A549 (cell line): ENCODE results near the gene DNAJB12. TPM values are rescaled to one million over a fixed set of nuclear protein-coding genes. Genes with fewer than 3 reads are reported as not detected.

Source experiments
- ATAC-seq, 2 experiments: fragments of 200-7000 bp in 1 of 2; fragments of >200 bp in 1 of 2; cut with Nextera tagmentation in 1 of 2; cut with Tn5 transposase in 1 of 2; 3 replicates each; pipeline versions ENCODE4 v1.8.0 to v1.9.1; 2018 to 2020; ENCODE audit warnings: mild to moderate bottlenecking in 1 of 2, moderate library complexity in 1 of 2
- CTCF ChIA-PET: fragments of 300-600 bp; sonication (Branson Sonifier 250); formaldehyde crosslinking; extraction: SDS; loops from one replicate; lab custom pipeline; 2021; ENCODE audit warnings: antibody characterized with exemption, inconsistent platforms; lab: Yijun Ruan, JAX
- POLR2A ChIA-PET: fragments of 350-600 bp; formaldehyde crosslinking; extraction: SDS; loops from one replicate; lab custom pipeline; 2021; ENCODE audit warnings: antibody characterized with exemption, inconsistent platforms; lab: Yijun Ruan, JAX
- DNase-seq, 2 experiments: peaks; one replicate each; pipeline versions ENCODE4 v3.0.0 to v3.0.0-alpha.2; 2011 to 2016; ENCODE audit warnings: low read depth in 1 of 2, low spot score in 1 of 2
- FAIRE-seq: peaks from 2 replicates; lab custom pipeline; 2011; peaks lifted over from hg19 to GRCh38; lab: Jason Lieb, UNC
- H3K27ac ChIP-seq, 2 experiments: fragments of >200 bp; sonication (Bioruptor Twin); formaldehyde crosslinking; 3 replicates each; pipeline ENCODE4 v1.5.1; 2016 to 2017
- H3K4me1 ChIP-seq: fragments of >200 bp; sonication (Bioruptor Twin); formaldehyde crosslinking; 3 replicates; pipeline ENCODE4 v1.6.1; 2016
- H3K4me2 ChIP-seq: fragments of >200 bp; sonication (Bioruptor Twin); formaldehyde crosslinking; 3 replicates; pipeline ENCODE4 v1.6.1; 2016
- H3K4me3 ChIP-seq: fragments of >200 bp; sonication (Bioruptor Twin); formaldehyde crosslinking; 3 replicates; pipeline ENCODE4 v1.5.1; 2016
- H3K9me3 ChIP-seq: fragments of >200 bp; sonication (Bioruptor Twin); formaldehyde crosslinking; 3 replicates; pipeline ENCODE4 v1.6.1; 2016
- BHLHE40 ChIP-seq: IDR thresholded peaks from 2 replicates; pipeline ENCODE4 v1.6.1; 2012; ENCODE audit warnings: low read depth, low read length, inconsistent platforms
- CHD2 ChIP-seq: fragments of 150-350 bp; IDR thresholded peaks from 2 replicates; pipeline ENCODE4 v1.6.1; 2014; ENCODE audit warnings: low read length; ENCODE audit not compliant: partially characterized antibody
- CHD4 ChIP-seq: fragments of 200-600 bp; sonication (generic); IDR thresholded peaks from 2 replicates; pipeline ENCODE4 v1.6.1; 2016; ENCODE audit warnings: antibody characterized with exemption, mild to moderate bottlenecking, borderline replicate concordance
- FOXS1 ChIP-seq: fragments of 250-450 bp; sonication (Bioruptor Pico); IDR thresholded peaks from 2 replicates; pipeline ENCODE4 v1.5.0; 2020; ENCODE audit warnings: mild to moderate bottlenecking, moderate library complexity
- HES2 ChIP-seq: fragments of >200 bp; sonication (Bioruptor Twin); formaldehyde crosslinking; IDR thresholded peaks from 2 replicates; pipeline ENCODE4 v1.6.1; 2016
- HMGXB4 ChIP-seq: fragments of 250-450 bp; sonication (Bioruptor Pico); IDR thresholded peaks from 2 replicates; pipeline ENCODE4 v1.5.0; 2021; ENCODE audit warnings: mild to moderate bottlenecking, moderate library complexity, borderline replicate concordance
- HOXA7 ChIP-seq: fragments of 250-450 bp; sonication (Bioruptor Pico); IDR thresholded peaks from 2 replicates; pipeline ENCODE4 v1.5.0; 2020; ENCODE audit warnings: mild to moderate bottlenecking, moderate library complexity
- JUN ChIP-seq, 2 experiments: fragments of >200 bp; sonication (Bioruptor Twin); formaldehyde crosslinking; IDR thresholded peaks; 2 replicates in 1 of 2; 3 replicates in 1 of 2; pipeline ENCODE4 v1.6.1; 2016 to 2017
- JUNB ChIP-seq: fragments of >200 bp; sonication (Bioruptor Twin); formaldehyde crosslinking; IDR thresholded peaks from 2 replicates; pipeline ENCODE4 v1.6.1; 2016
- KDM1A ChIP-seq: fragments of 200-600 bp; sonication (generic); IDR thresholded peaks from 2 replicates; pipeline ENCODE4 v1.6.1; 2016; ENCODE audit warnings: low read depth, mild to moderate bottlenecking
- MAFK ChIP-seq: fragments of 450-650 bp; IDR thresholded peaks from 2 replicates; pipeline ENCODE4 v1.6.1; 2014; ENCODE audit not compliant: partially characterized antibody
- NR3C1 ChIP-seq: fragments of >200 bp; sonication (Bioruptor Twin); formaldehyde crosslinking; IDR thresholded peaks from 3 replicates; pipeline ENCODE4 v1.6.1; 2017
- POLR2A ChIP-seq: IDR thresholded peaks from 2 replicates; pipeline ENCODE4 v1.6.1; 2012; ENCODE audit warnings: mild to moderate bottlenecking, low read length
- POLR2AphosphoS2 ChIP-seq: conservative IDR thresholded peaks from 2 replicates; pipeline ENCODE4 v1.6.1; 2012; ENCODE audit warnings: low read length, improper control_type of control experiment, inconsistent platforms
- RAD21 ChIP-seq, 2 experiments: fragments of >200 bp in 1 of 2; sonication (Bioruptor Twin) in 1 of 2; formaldehyde crosslinking in 1 of 2; IDR thresholded peaks in 1 of 2; conservative IDR thresholded peaks in 1 of 2; 2 replicates in 1 of 2; 3 replicates in 1 of 2; pipeline ENCODE4 v1.6.1; 2012 to 2018; ENCODE audit warnings: inconsistent platforms in 1 of 2
- RNF2 ChIP-seq: fragments of 200-600 bp; sonication (generic); IDR thresholded peaks from 2 replicates; pipeline ENCODE4 v1.6.1; 2016; ENCODE audit warnings: low read depth, mild to moderate bottlenecking, antibody characterized with exemption, moderate library complexity, borderline replicate concordance
- TP53 ChIP-seq: fragments of 250-450 bp; sonication (Bioruptor Pico); IDR thresholded peaks from 2 replicates; pipeline ENCODE4 v1.5.0; 2021; ENCODE audit warnings: mild to moderate bottlenecking, moderate library complexity
- ZNF302 ChIP-seq: fragments of 250-450 bp; sonication (Bioruptor Pico); IDR thresholded peaks from 2 replicates; pipeline ENCODE4 v1.9.0; 2021; ENCODE audit warnings: inconsistent platforms, mild to moderate bottlenecking, moderate library complexity
- ZSCAN20 ChIP-seq: fragments of 250-450 bp; sonication (Bioruptor Pico); IDR thresholded peaks from 2 replicates; pipeline ENCODE4 v1.8.0; 2022; ENCODE audit warnings: mild to moderate bottlenecking, moderate library complexity
- WGBS: methylation state at CpG from one replicate; pipeline ENCODE4 v1.1.6; 2017; ENCODE audit errors: missing lambda C conversion rate; 5-methylcytosine and 5-hydroxymethylcytosine counted together
- polyA plus RNA-seq, 4 experiments: library from polyadenylated mRNA; depleted of rRNA in 3 of 4; stranded (reverse); fragments of >200 nt; fragmentation: RNase III in 1 of 4; extraction: RNeasy Plus Mini Kit Qiagen cat#74134 plus additional on column Dnase treatment in 1 of 4; gene quantifications; 2 replicates in 3 of 4; 3 replicates in 1 of 4; pipeline ENCODE4 v1.2.3, GENCODE V29; 2011 to 2017
- TF ChIP-seq, protein P1 (sequence below): fragments of 200-600 bp; sonication (generic); IDR thresholded peaks from 2 replicates; pipeline ENCODE4 v1.6.1; 2016; ENCODE audit warnings: antibody characterized with exemption, mild to moderate bottlenecking, moderate library complexity

Gene DNAJB12
- polyA plus RNA-seq, 2 of the 4 experiments (the other 2 are of a cell fraction) = 21.5 to 26.7 TPM

DNA sequence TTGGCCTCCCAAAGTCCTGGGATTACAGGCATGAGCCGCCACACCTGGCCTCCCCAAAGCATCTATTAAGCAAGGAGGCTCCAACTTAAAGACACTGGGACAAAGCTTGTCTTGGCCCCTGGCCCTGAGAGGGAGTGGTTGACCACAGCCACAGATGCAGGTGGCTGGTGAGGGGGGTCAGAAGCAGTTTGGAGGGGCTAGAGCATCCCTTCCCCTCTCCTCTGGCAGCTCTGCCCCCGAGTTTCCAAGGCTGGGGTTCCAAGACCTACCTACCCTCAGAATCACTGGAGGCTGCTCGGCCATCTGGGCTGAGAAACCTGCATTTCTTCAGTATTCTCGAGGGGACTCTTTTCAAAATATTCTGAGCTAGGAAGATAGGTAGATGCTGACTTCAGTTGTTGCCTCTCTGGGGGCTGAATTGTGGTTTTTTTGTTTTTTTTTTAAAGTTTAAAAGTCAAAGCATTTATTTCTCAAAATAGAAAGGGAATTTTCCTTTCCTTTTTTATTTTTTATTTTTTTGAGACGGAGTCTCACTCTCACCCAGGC, 48.4 kb downstream of the DNAJB12 start:
- no peak for DNase-seq
- peak overlapping the region; percentile 90 to 98 for H3K27ac ChIP-seq
- CTCF ChIA-PET = interaction anchor here (0.6 to 3.2 kb wide), 8 partner anchors 9 to 167 kb away, joined by 3 to 10 read pairs (median 4); no protein-coding TSS in a partner anchor

GRCh38 chr10:72303424-72304128, 51.1 kb downstream of the DNAJB12 start:
- Histone ChIP-seq H3K27ac (peak overlapping the region; percentile 26 to 98; a peak in 5 of 6 replicates), H3K4me1 (peaks cover 36% of the 10 kb centered on the region)

More for the DNA sequence above, 48.4 kb downstream of the DNAJB12 start:
- FAIRE-seq (no peak), ATAC-seq (no peak)
- Histone ChIP-seq H3K4me3 (no peak overlapping the region), H3K4me2 (no peak overlapping the region), H3K9me3 (no peaks in the 10 kb centered on the region), H3K4me1 (peaks cover 55% of the 10 kb centered on the region)
- TF ChIP-seq RNF2 (no peak), KDM1A (no peak), JUN (IDR thresholded peaks at IDR 0.05) (no peak), TP53 (no peak), HES2 (no peak), BHLHE40 (no peak), HOXA7 (CRISPR knock-in tag) (no peak), RAD21 (conservative IDR thresholded peaks at IDR 0.05 in 1 of 2, IDR thresholded peaks at IDR 0.05 in 1 of 2) (no peak), ZSCAN20 (no peak), CHD4 (no peak), HMGXB4 (CRISPR knock-in tag) (no peak), JUNB (no peak), ZNF302 (no peak), MAFK (no peak), NR3C1 (no peak), POLR2AphosphoS2 (no peak), CHD2 (no peak)
- TF ChIP-seq, protein P1, sequence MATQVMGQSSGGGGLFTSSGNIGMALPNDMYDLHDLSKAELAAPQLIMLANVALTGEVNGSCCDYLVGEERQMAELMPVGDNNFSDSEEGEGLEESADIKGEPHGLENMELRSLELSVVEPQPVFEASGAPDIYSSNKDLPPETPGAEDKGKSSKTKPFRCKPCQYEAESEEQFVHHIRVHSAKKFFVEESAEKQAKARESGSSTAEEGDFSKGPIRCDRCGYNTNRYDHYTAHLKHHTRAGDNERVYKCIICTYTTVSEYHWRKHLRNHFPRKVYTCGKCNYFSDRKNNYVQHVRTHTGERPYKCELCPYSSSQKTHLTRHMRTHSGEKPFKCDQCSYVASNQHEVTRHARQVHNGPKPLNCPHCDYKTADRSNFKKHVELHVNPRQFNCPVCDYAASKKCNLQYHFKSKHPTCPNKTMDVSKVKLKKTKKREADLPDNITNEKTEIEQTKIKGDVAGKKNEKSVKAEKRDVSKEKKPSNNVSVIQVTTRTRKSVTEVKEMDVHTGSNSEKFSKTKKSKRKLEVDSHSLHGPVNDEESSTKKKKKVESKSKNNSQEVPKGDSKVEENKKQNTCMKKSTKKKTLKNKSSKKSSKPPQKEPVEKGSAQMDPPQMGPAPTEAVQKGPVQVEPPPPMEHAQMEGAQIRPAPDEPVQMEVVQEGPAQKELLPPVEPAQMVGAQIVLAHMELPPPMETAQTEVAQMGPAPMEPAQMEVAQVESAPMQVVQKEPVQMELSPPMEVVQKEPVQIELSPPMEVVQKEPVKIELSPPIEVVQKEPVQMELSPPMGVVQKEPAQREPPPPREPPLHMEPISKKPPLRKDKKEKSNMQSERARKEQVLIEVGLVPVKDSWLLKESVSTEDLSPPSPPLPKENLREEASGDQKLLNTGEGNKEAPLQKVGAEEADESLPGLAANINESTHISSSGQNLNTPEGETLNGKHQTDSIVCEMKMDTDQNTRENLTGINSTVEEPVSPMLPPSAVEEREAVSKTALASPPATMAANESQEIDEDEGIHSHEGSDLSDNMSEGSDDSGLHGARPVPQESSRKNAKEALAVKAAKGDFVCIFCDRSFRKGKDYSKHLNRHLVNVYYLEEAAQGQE = no peak
- 77% methylated on average over 5 of the region's 5 CpGs for WGBS
- POLR2A ChIA-PET = interaction anchor here (2.9 kb wide), 1 partner anchor 9 kb away, joined by 22 read pairs; no protein-coding TSS in a partner anchor

More at GRCh38 chr10:72303424-72304128, 51.1 kb downstream of the DNAJB12 start:
- DNase-seq (no peak), FAIRE-seq (no peak), ATAC-seq (peak in 1 of 2 experiments; percentile 21; a peak in 1 of 6 replicates)
- WGBS = 79% methylated on average over 7 of the region's 8 CpGs
- H3K9me3 ChIP-seq = no peaks in the 10 kb centered on the region
- TF ChIP-seq FOXS1 (no peak), POLR2A (0 out of 2 replicates have a peak, but pooled peaks have one; percentile 4)
- no peak overlapping the region for H3K4me2 ChIP-seq
- CTCF ChIA-PET = interaction anchor here (0.9 to 4.6 kb wide), 8 partner anchors 12 to 255 kb away, joined by 3 to 24 read pairs (median 5); partner anchors contain the start of gene DDIT4
- H3K4me3 ChIP-seq = no peak overlapping the region
- POLR2A ChIA-PET = interaction anchor here (0.6 to 3.2 kb wide), 5 partner anchors 7 to 30 kb away, joined by 3 to 9 read pairs (median 4); partner anchors contain the start of gene DDIT4
